K562 (cell line): ENCODE measurements around the gene LYPLA2. TPM values are rescaled to one million over a fixed set of nuclear protein-coding genes. Genes with fewer than 3 reads are reported as not detected.

Experiments used
- PML ChIP-seq: IDR thresholded peaks from 2 replicates; pipeline ENCODE4 v1.6.1; 2012; ENCODE audit warnings: low read length, inconsistent platforms
- RAD21 ChIP-seq, 2 experiments: fragments of 250-450 bp in 1 of 2; fragments of 450-650 bp in 1 of 2; sonication (Bioruptor Pico) in 1 of 2; formaldehyde crosslinking in 1 of 2; IDR thresholded peaks in 1 of 2; conservative IDR thresholded peaks in 1 of 2; 2 replicates each; pipeline versions ENCODE4 v1.4.0 to v1.8.0; 2020 to 2022; ENCODE audit warnings: mild to moderate bottlenecking in 2 of 2, moderate library complexity in 1 of 2
- THRB ChIP-seq: fragments of 450-650 bp; formaldehyde crosslinking; conservative IDR thresholded peaks from 2 replicates; pipeline ENCODE4 v1.4.0; 2022; ENCODE audit warnings: mild to moderate bottlenecking, missing genetic modification characterization
- XRCC5 ChIP-seq: fragments of 200-400 bp; formaldehyde crosslinking; IDR thresholded peaks from 2 replicates; pipeline ENCODE4 v1.6.1; 2017; ENCODE audit warnings: low read depth, mild to moderate bottlenecking, low read length
- ZNF707 ChIP-seq: fragments of 250-450 bp; sonication (Bioruptor Pico); conservative IDR thresholded peaks from 2 replicates; pipeline ENCODE4 v1.8.0; 2022; ENCODE audit warnings: inconsistent platforms, mild to moderate bottlenecking, moderate library complexity
- polyA plus RNA-seq, 8 experiments: library from polyadenylated mRNA; depleted of rRNA in 4 of 8; stranded (reverse) in 5 of 8; unstranded in 3 of 8; fragments of >200 nt; fragmentation: Nextera tagmentation in 2 of 8; fragmentation: Illumina TruSeq in 1 of 8; extraction: Ambion mirVana in 2 of 8; extraction: Trizol in 1 of 8; gene quantifications; 2 replicates each; pipeline versions ENCODE4 v1.2.1 to v1.2.3, GENCODE V29; 2011 to 2014; ENCODE audit warnings: inconsistent platforms in 1 of 8, missing spikeins in 1 of 8
- total RNA-seq, 7 experiments: library from RNA; depleted of rRNA in 6 of 7; stranded (reverse); fragments of >200 nt in 6 of 7; fragmentation: Illumina TruSeq in 2 of 7; extraction: Trizol in 2 of 7; gene quantifications; 2 replicates each; pipeline versions ENCODE4 v1.2.1 to v1.2.3, GENCODE V29; 2011 to 2021; ENCODE audit warnings: low replicate concordance in 1 of 7
- TF ChIP-seq, protein P1 (sequence below): fragments of 450-650 bp; formaldehyde crosslinking; IDR thresholded peaks from 2 replicates; pipeline ENCODE4 v1.4.0; 2020; ENCODE audit warnings: mild to moderate bottlenecking, moderate library complexity
- TF ChIP-seq, protein P2 (sequence below): sonication (generic); formaldehyde crosslinking; IDR thresholded peaks from 2 replicates; pipeline ENCODE4 v1.8.1; 2023; ENCODE audit warnings: missing genetic modification reagents, mild to moderate bottlenecking, borderline replicate concordance
- TF ChIP-seq, protein P3 (sequence below): sonication (generic); formaldehyde crosslinking; IDR thresholded peaks from 2 replicates; pipeline ENCODE4 v1.8.0; 2022; ENCODE audit warnings: mild to moderate bottlenecking, missing genetic modification reagents
- TF ChIP-seq, protein P4 (sequence below): sonication (generic); formaldehyde crosslinking; IDR thresholded peaks from 2 replicates; pipeline ENCODE4 v1.8.0; 2022; ENCODE audit warnings: mild to moderate bottlenecking, missing genetic modification reagents

Gene LYPLA2
- total and polyA plus RNA-seq, 9 of the 15 experiments (the other 6 are each of a cell fraction or from before 2014, with no cell fraction given), result 3.9 to 128 (median 60.1) TPM

- peak; percentile 47 to 79; a peak in 3 of 4 replicates for TF ChIP-seq RAD21 (CRISPR knock-in tag; conservative IDR thresholded peaks at IDR 0.05 in 1 of 2, IDR thresholded peaks at IDR 0.05 in 1 of 2)
- TF ChIP-seq, protein P1, sequence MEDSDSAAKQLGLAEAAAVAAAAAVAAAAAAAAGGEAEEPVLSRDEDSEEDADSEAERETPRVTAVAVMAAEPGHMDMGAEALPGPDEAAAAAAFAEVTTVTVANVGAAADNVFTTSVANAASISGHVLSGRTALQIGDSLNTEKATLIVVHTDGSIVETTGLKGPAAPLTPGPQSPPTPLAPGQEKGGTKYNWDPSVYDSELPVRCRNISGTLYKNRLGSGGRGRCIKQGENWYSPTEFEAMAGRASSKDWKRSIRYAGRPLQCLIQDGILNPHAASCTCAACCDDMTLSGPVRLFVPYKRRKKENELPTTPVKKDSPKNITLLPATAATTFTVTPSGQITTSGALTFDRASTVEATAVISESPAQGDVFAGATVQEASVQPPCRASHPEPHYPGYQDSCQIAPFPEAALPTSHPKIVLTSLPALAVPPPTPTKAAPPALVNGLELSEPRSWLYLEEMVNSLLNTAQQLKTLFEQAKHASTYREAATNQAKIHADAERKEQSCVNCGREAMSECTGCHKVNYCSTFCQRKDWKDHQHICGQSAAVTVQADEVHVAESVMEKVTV (CRISPR knock-in tag), result peak; percentile 37; the same call in 1 of the 2 replicates
- TF ChIP-seq XRCC5, result peak; percentile 85
- 0 out of 2 replicates have a peak, but pooled peaks have one; percentile 22 for TF ChIP-seq PML
- no peak for TF ChIP-seq ZNF707 (CRISPR knock-in tag)
- TF ChIP-seq THRB (CRISPR knock-in tag), result 0 out of 2 replicates have a peak, but pooled peaks have one; percentile 15
- TF ChIP-seq, protein P2, sequence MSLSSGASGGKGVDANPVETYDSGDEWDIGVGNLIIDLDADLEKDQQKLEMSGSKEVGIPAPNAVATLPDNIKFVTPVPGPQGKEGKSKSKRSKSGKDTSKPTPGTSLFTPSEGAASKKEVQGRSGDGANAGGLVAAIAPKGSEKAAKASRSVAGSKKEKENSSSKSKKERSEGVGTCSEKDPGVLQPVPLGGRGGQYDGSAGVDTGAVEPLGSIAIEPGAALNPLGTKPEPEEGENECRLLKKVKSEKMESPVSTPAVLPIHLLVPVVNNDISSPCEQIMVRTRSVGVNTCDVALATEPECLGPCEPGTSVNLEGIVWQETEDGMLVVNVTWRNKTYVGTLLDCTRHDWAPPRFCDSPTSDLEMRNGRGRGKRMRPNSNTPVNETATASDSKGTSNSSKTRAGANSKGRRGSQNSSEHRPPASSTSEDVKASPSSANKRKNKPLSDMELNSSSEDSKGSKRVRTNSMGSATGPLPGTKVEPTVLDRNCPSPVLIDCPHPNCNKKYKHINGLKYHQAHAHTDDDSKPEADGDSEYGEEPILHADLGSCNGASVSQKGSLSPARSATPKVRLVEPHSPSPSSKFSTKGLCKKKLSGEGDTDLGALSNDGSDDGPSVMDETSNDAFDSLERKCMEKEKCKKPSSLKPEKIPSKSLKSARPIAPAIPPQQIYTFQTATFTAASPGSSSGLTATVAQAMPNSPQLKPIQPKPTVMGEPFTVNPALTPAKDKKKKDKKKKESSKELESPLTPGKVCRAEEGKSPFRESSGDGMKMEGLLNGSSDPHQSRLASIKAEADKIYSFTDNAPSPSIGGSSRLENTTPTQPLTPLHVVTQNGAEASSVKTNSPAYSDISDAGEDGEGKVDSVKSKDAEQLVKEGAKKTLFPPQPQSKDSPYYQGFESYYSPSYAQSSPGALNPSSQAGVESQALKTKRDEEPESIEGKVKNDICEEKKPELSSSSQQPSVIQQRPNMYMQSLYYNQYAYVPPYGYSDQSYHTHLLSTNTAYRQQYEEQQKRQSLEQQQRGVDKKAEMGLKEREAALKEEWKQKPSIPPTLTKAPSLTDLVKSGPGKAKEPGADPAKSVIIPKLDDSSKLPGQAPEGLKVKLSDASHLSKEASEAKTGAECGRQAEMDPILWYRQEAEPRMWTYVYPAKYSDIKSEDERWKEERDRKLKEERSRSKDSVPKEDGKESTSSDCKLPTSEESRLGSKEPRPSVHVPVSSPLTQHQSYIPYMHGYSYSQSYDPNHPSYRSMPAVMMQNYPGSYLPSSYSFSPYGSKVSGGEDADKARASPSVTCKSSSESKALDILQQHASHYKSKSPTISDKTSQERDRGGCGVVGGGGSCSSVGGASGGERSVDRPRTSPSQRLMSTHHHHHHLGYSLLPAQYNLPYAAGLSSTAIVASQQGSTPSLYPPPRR (CRISPR knock-in tag), result no peak
- TF ChIP-seq, protein P3, sequence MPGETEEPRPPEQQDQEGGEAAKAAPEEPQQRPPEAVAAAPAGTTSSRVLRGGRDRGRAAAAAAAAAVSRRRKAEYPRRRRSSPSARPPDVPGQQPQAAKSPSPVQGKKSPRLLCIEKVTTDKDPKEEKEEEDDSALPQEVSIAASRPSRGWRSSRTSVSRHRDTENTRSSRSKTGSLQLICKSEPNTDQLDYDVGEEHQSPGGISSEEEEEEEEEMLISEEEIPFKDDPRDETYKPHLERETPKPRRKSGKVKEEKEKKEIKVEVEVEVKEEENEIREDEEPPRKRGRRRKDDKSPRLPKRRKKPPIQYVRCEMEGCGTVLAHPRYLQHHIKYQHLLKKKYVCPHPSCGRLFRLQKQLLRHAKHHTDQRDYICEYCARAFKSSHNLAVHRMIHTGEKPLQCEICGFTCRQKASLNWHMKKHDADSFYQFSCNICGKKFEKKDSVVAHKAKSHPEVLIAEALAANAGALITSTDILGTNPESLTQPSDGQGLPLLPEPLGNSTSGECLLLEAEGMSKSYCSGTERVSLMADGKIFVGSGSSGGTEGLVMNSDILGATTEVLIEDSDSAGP (CRISPR knock-in tag), result no peak
- TF ChIP-seq, protein P4, sequence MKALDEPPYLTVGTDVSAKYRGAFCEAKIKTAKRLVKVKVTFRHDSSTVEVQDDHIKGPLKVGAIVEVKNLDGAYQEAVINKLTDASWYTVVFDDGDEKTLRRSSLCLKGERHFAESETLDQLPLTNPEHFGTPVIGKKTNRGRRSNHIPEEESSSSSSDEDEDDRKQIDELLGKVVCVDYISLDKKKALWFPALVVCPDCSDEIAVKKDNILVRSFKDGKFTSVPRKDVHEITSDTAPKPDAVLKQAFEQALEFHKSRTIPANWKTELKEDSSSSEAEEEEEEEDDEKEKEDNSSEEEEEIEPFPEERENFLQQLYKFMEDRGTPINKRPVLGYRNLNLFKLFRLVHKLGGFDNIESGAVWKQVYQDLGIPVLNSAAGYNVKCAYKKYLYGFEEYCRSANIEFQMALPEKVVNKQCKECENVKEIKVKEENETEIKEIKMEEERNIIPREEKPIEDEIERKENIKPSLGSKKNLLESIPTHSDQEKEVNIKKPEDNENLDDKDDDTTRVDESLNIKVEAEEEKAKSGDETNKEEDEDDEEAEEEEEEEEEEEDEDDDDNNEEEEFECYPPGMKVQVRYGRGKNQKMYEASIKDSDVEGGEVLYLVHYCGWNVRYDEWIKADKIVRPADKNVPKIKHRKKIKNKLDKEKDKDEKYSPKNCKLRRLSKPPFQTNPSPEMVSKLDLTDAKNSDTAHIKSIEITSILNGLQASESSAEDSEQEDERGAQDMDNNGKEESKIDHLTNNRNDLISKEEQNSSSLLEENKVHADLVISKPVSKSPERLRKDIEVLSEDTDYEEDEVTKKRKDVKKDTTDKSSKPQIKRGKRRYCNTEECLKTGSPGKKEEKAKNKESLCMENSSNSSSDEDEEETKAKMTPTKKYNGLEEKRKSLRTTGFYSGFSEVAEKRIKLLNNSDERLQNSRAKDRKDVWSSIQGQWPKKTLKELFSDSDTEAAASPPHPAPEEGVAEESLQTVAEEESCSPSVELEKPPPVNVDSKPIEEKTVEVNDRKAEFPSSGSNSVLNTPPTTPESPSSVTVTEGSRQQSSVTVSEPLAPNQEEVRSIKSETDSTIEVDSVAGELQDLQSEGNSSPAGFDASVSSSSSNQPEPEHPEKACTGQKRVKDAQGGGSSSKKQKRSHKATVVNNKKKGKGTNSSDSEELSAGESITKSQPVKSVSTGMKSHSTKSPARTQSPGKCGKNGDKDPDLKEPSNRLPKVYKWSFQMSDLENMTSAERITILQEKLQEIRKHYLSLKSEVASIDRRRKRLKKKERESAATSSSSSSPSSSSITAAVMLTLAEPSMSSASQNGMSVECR, result no peak
Observed at GRCh38 chr1:23751050-23751814, 39.7 kb upstream of the LYPLA2 start (continued).
